Breast epithelium (tissue), 3 donors: Measurements from ENCODE around the gene UBE2L3.
A peak's percentile ranks its signal among the peaks of the same experiment; 100 is the strongest.

ENCODE experiments used
- POLR2AphosphoS5 ChIP-seq, 3 donors: sonication (generic); formaldehyde crosslinking; IDR thresholded peaks; one replicate each; pipeline ENCODE4 v1.6.1; 2017; ENCODE audit warnings: antibody characterized with exemption in 3 of 3
- TF ChIP-seq, protein P1 (sequence below), 3 donors: fragments of 450-650 bp; IDR thresholded peaks; one replicate each; pipeline ENCODE4 v1.5.1; 2016 to 2017; ENCODE audit warnings: antibody characterized with exemption in 3 of 3, mild to moderate bottlenecking in 3 of 3, moderate library complexity in 3 of 3

- peak; percentile 44 to 68 (median 63) for TF ChIP-seq POLR2AphosphoS5 (IDR thresholded peaks at IDR 0.05)
- TF ChIP-seq, protein P1, sequence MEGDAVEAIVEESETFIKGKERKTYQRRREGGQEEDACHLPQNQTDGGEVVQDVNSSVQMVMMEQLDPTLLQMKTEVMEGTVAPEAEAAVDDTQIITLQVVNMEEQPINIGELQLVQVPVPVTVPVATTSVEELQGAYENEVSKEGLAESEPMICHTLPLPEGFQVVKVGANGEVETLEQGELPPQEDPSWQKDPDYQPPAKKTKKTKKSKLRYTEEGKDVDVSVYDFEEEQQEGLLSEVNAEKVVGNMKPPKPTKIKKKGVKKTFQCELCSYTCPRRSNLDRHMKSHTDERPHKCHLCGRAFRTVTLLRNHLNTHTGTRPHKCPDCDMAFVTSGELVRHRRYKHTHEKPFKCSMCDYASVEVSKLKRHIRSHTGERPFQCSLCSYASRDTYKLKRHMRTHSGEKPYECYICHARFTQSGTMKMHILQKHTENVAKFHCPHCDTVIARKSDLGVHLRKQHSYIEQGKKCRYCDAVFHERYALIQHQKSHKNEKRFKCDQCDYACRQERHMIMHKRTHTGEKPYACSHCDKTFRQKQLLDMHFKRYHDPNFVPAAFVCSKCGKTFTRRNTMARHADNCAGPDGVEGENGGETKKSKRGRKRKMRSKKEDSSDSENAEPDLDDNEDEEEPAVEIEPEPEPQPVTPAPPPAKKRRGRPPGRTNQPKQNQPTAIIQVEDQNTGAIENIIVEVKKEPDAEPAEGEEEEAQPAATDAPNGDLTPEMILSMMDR (IDR thresholded peaks at IDR 0.05): peak in 2 of 3 donors; percentile 84 to 85
Measured at GRCh38 chr22:21629255-21630149, 62.0 kb downstream of the UBE2L3 start, which contains the start of gene YDJC.
